NCI-H1092 treated with DMSO at 0.1 percent for 48 hours (cell line): ENCODE results near the gene ABCA6.

Source experiments
- DNase-seq: peaks from one replicate; lab custom pipeline; 2025; lab: John Stamatoyannopoulos, UW

ABCA6 gene

GRCh38 chr17:69048634-69049033 is 93.1 kb downstream of the ABCA6 start:
- DNase-seq = no peak

- no peak for DNase-seq
These were observed 94.1 kb downstream of the ABCA6 start for GRCh38 chr17:69047368-69048263.

GRCh38 chr17:69046121-69046807 is 95.4 kb downstream of the ABCA6 start:
- no peak for DNase-seq

- DNase-seq = no peak
These were observed 96.0 kb downstream of the ABCA6 start for GRCh38 chr17:69045646-69046045.

GRCh38 chr17:69044371-69044770 is 97.3 kb downstream of the ABCA6 start:
- DNase-seq = no peak

- DNase-seq = no peak
These were observed 98.5 kb downstream of the ABCA6 start for GRCh38 chr17:69043098-69043734.

- DNase-seq = no peak
These were observed 99.4 kb downstream of the ABCA6 start for GRCh38 chr17:69042308-69042707.

GRCh38 chr17:69031839-69032238 is 109.9 kb downstream of the ABCA6 start:
- DNase-seq = no peak

GRCh38 chr17:69030169-69030568 is 111.5 kb downstream of the ABCA6 start:
- no peak for DNase-seq
